SK-N-MC (cell line): Measurements from ENCODE around the gene C1QTNF4.
"Not testable (repeated sequence)": the region's sequence is repeated elsewhere in the genome, so short reads cannot be mapped to it uniquely, and the experiment has no call there.

Experiments used
- DNase-seq: peaks from one replicate; pipeline ENCODE4 v3.0.0-alpha.2; 2011; ENCODE audit warnings: low read depth, low spot score
- H3K27ac ChIP-seq: fragments of 200-600 bp; sonication (generic); 2 replicates; pipeline ENCODE4 v1.5.1; 2016; ENCODE audit warnings: mixed run types
- H3K36me3 ChIP-seq: fragments of 200-600 bp; sonication (generic); 2 replicates; pipeline ENCODE4 v1.6.1; 2017; ENCODE audit warnings: antibody characterized with exemption, low read length, mixed read lengths; ENCODE audit not compliant: insufficient read depth
- H3K4me3 ChIP-seq: fragments of 200-600 bp; sonication (generic); 2 replicates; pipeline ENCODE4 v1.5.1; 2016
- H3K9ac ChIP-seq: fragments of 200-600 bp; sonication (generic); 2 replicates; pipeline ENCODE4 v1.8.0; 2017; ENCODE audit warnings: mixed run types, mixed read lengths; ENCODE audit not compliant: insufficient read length
- H3K9me3 ChIP-seq: fragments of 200-600 bp; sonication (generic); 2 replicates; pipeline ENCODE4 v1.6.1; 2017; ENCODE audit warnings: low read depth, mild to moderate bottlenecking, antibody characterized with exemption, low read length, moderate library complexity, mixed read lengths
- EZH2 ChIP-seq: fragments of 200-600 bp; sonication (generic); IDR thresholded peaks from one replicate; pipeline ENCODE4 v1.6.1; 2017; ENCODE audit warnings: antibody characterized with exemption
- FOXP2 ChIP-seq: optimal IDR thresholded peaks from 2 replicates; pipeline ENCODE3; 2011; ENCODE audit warnings: mild to moderate bottlenecking, moderate library complexity; ENCODE audit not compliant: insufficient read depth; ENCODE audit errors: extremely low read length, control extremely low read depth
- POLR2AphosphoS5 ChIP-seq: IDR thresholded peaks from 2 replicates; pipeline ENCODE4 v1.6.1; 2012; ENCODE audit warnings: mild to moderate bottlenecking, low read depth, low read length, borderline replicate concordance

C1QTNF4 gene

DNA sequence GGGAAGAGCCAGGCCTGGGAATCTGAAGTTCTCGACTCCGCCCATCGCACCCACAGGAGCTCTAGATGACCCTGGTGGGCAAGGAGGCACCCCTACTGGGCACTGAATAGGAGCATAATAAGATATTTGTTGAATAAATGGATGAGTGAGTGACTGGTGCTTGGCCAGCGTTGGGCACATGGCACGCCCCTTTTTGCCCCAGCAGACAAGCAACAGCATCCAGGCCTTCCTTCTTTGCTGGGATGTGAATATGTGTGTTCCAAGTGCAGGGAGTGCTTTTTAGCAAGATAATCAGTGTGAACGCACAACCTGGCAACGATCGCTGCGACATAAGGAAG, 40.8 kb downstream of the C1QTNF4 start:
- Histone ChIP-seq H3K27ac (peak overlapping the region; percentile 70; the same call in 1 of the 2 replicates), H3K9me3 (no peaks in the 10 kb centered on the region), H3K9ac (peak overlapping the region; percentile 79), H3K36me3 (peaks cover 27% of the 10 kb centered on the region), H3K4me3 (peak overlapping the region; percentile 100)
- no peak for TF ChIP-seq POLR2AphosphoS5
- no peak for TF ChIP-seq FOXP2
- no peak for TF ChIP-seq EZH2
- no peak for DNase-seq

DNA sequence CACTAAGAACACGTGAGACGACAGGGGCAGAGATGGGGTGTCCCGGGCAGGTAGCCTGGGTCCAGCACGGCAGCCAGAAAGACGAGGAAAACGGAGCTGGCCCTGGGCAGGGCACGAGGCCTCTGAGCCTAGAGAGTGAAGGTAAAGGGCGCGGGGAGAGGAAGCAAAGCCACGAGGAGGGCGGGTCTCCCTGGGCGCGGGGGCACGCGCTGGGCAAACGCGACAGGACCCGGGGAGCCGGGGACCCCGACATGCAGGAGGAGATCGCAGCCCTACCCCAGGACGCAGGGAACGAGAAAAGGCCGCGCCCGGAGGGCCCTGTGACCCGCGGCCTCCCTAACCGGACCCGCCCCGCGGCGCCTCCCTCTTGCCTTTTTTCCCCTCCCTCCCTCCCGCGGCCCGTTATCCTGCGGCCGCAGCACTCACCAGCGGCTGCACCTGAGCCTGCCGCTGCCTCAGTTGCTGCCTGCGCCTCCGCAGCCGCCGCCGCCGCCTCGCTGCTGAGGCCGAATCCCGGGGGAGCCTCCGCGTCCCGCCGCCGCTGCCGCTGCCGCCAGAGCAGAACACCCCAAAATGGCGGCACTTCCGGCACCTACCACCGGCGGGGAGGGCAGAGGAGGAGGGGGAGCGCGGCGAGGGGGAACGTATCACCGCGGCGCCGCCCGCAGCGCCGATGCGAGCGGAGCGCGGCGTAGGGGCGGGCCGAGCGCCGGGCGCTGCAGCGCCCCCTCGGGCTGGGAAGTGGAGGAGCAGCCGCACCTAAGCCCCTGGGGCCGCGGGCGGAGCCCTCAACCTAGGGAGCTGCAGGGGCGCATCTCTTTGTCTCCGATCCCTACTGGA, 41.4 kb downstream of the C1QTNF4 start, which contains the start of gene CELF1:
TSS of gene CELF1 (minus strand) at position 567 of the 840 bp plus-strand sequence. CDS start 53,609 bp downstream, outside the sequence.
- Histone ChIP-seq H3K27ac (peak within 1 kb of the TSS; percentile 85), H3K9me3 (no peaks in the 10 kb centered on the region), H3K9ac (peak within 1 kb of the TSS; percentile 99), H3K36me3 (peaks cover 33% of the 10 kb centered on the region), H3K4me3 (peak within 1 kb of the TSS; percentile 100)
- TF ChIP-seq POLR2AphosphoS5 = peak; percentile 90
- TF ChIP-seq EZH2 = no peak
- TF ChIP-seq FOXP2 = no peak
- no peak for DNase-seq

DNA sequence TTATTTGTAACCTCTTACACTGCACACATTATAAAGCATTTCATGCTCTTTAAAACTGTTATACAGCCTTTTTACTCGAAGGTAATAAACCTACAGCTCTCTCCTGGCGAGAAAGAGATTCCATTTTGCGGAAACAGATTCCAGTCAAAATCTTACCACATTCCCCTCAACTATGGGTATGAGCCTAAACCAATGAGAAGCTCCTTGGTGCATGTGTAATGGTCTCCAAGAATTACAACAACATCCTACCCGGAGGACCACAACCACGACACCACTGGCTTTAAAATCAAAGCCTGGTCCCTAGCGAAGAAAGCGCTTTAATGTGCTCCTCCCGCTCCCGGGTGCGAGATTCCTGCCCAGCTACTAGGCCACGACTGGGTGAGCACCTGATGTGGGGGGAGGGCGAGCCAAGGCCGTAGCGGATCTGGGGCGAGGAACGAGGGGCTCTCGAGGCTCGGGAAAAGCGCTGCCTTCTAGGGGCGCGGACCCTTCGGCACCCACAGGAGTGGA, 42.1 kb downstream of the C1QTNF4 start:
- Histone ChIP-seq H3K27ac (peak overlapping the region; percentile 85), H3K9ac (peak overlapping the region; percentile 99), H3K9me3 (no peaks in the 10 kb centered on the region), H3K4me3 (peak overlapping the region; percentile 100), H3K36me3 (peaks cover 34% of the 10 kb centered on the region)
- no peak for DNase-seq
- TF ChIP-seq POLR2AphosphoS5 (no peak), EZH2 (no peak), FOXP2 (no peak)

DNA sequence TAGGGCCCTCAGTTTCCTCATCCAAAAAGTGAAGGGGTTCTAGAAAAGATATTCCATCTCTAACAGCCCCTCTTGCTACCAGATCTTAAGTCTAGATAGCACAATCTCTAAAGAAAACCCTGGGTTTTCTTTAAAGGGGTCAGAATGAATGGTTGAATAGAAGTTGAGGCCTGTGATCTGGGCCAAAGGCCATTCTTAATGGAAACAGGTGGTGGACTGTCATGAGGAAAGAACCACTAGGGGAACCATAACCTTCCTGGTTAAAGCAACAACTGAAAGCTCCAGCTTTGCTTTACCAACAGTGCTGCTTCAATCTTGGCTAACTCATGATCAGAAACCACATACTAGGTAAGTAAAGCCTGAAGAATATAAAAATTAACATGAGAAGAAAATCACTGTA, 43.1 kb downstream of the C1QTNF4 start:
- Histone ChIP-seq H3K9ac (peak overlapping the region; percentile 99), H3K9me3 (no peaks in the 10 kb centered on the region), H3K36me3 (peaks cover 39% of the 10 kb centered on the region), H3K27ac (no peak overlapping the region), H3K4me3 (peak overlapping the region; percentile 100)
- no peak for DNase-seq
- no peak for TF ChIP-seq FOXP2
- no peak for TF ChIP-seq POLR2AphosphoS5

DNA sequence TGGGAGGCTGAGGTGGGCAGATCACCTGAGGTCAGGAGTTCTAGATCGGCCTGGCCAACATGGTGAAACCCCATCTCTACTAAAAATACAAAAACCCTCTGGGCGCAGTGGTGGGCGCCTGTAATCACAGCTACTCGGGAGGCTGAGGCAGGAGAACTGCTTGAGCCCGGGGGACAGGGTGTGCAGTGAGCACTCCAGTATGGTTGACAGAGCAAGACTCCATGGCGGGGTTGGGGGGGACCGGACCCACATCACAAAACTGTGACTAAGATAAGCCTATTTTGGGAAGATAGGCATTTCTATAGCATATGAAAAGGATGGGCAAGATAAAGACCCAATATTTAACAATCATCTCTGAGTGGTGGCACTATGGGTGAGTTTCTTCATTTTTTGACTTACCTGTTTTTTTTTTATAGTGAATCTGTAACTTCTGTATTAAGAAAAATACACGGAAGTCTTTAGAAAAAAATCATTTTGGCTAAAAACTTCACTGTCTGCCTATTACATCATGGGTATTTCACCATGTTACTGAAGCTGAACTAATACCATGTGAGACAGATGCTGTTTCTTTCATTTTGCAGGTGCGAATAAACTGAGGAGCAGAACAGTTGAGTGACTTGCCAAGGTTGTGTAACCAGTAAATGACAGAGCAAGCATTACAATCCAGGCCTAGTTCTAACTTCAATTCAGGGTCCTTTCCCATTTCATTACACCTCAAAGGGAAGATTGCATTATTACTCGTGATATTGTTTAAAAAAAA, 43.7 kb downstream of the C1QTNF4 start:
- no peak overlapping the region for H3K27ac ChIP-seq
- peak overlapping the region; percentile 100; the same call in 1 of the 2 replicates for H3K4me3 ChIP-seq
- H3K36me3 ChIP-seq = peaks cover 39% of the 10 kb centered on the region
- no peaks in the 10 kb centered on the region for H3K9me3 ChIP-seq
- no peak overlapping the region for H3K9ac ChIP-seq
- TF ChIP-seq EZH2 = no peak
- TF ChIP-seq POLR2AphosphoS5 = no peak
- no peak for TF ChIP-seq FOXP2
- no peak for DNase-seq

DNA sequence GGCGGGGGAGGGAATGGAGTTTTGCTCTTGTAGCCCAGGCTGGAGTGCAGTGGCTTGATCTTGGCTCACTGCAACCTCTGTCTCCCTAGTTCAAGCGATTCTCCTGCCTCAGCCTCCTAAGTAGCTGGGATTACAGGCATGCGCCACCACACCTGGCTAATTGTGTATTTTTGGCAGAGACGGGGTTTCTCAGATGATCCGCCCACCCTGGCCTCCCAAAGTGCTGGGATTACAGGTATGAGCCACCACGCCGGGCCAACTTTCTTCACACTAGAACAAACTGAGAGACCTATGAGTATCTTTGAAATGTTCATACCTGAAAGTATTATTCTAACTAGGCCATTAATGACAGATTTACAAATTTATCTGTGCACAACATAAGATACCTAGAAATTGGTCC, 47.9 kb downstream of the C1QTNF4 start:
- not testable (repeated sequence) for DNase-seq, H3K4me3 ChIP-seq, H3K27ac ChIP-seq, H3K9me3 ChIP-seq, H3K9ac ChIP-seq
- peaks cover 38% of the 10 kb centered on the region for H3K36me3 ChIP-seq

DNA sequence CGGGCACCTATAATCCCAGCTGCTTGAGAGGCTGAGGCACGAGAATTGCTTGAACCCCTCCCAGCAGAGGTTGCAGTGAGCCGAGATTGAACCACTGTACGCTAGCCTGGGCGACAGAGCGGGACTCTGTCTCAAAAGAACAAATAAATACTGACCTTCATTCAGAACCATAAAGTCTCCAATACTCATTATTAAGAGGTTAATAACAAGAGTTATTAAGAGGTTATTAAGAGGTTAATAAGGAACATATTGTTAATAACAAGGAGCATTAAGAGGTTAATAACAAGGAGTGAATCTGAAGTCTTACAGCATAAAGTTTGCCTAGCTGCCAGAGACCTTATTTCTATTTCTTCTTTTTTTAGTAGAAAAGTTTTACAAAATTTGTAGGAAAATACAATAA, 48.9 kb downstream of the C1QTNF4 start:
- Histone ChIP-seq H3K9me3 (no peaks in the 10 kb centered on the region), H3K36me3 (peaks cover 28% of the 10 kb centered on the region), H3K27ac (no peak overlapping the region), H3K9ac (no peak overlapping the region), H3K4me3 (no peak overlapping the region)
- no peak for TF ChIP-seq EZH2
- no peak for TF ChIP-seq FOXP2
- no peak for TF ChIP-seq POLR2AphosphoS5
- DNase-seq = no peak

DNA sequence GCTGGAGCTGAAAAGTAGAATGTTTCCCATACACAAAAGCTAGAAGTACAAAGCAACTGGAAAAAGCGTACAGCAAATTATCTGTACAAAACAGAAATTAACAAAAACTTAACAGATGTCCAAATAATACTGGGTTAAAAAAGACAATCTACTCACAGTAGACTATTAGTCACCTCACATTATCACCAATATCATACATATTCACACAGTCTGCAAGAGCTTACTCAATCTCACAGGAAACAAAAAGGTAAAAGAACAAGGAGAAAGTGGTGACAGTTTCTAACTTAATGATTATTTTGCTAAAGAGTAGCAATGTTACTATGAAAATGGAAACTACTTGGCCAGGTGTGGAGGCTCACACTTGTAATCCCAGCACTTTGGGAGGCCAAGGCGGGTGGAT, 53.1 kb downstream of the C1QTNF4 start:
- Histone ChIP-seq H3K4me3 (no peak overlapping the region), H3K9ac (no peak overlapping the region), H3K9me3 (no peaks in the 10 kb centered on the region), H3K27ac (no peak overlapping the region), H3K36me3 (peaks cover 3% of the 10 kb centered on the region; the same call in 1 of the 2 replicates)
- TF ChIP-seq POLR2AphosphoS5 = no peak
- no peak for TF ChIP-seq FOXP2
- no peak for TF ChIP-seq EZH2
- DNase-seq = no peak
